SK-N-SH (cell line): ENCODE data around the gene COIL.

Source experiments
- CHD2 ChIP-seq: fragments of 150-350 bp; IDR thresholded peaks from 2 replicates; pipeline ENCODE4 v1.6.1; 2018; ENCODE audit warnings: low read length; ENCODE audit not compliant: partially characterized antibody
- CTCF ChIP-seq: fragments of 200-600 bp; sonication (generic); IDR thresholded peaks from 2 replicates; pipeline ENCODE4 v1.6.1; 2017; ENCODE audit warnings: antibody characterized with exemption, mild to moderate bottlenecking, moderate library complexity
- ELF1 ChIP-seq: IDR thresholded peaks from 2 replicates; pipeline ENCODE4 v1.4.0; 2012
- EZH2phosphoT487 ChIP-seq: fragments of 200-600 bp; sonication (generic); IDR thresholded peaks from 2 replicates; pipeline ENCODE4 v1.6.1; 2017; ENCODE audit warnings: low read depth, mixed run types, mild to moderate bottlenecking, antibody characterized with exemption, moderate library complexity, borderline replicate concordance
- NFIC ChIP-seq: IDR thresholded peaks from 2 replicates; pipeline ENCODE4 v1.4.0; 2012; ENCODE audit warnings: borderline replicate concordance
- PBX3 ChIP-seq: IDR thresholded peaks from 2 replicates; pipeline ENCODE4; 2012
- USF2 ChIP-seq: fragments of 150-350 bp; IDR thresholded peaks from 2 replicates; pipeline ENCODE4 v1.6.1; 2017; ENCODE audit warnings: antibody characterized with exemption, low read length, low read depth, borderline replicate concordance

- no peak for TF ChIP-seq CTCF
- TF ChIP-seq ELF1: no peak
- peak; percentile 66 for TF ChIP-seq USF2
- TF ChIP-seq PBX3: no peak
- TF ChIP-seq NFIC: no peak
- TF ChIP-seq EZH2phosphoT487: no peak
- peak; percentile 35 for TF ChIP-seq CHD2
These were observed 17.0 kb upstream of the COIL start, which contains the start of gene SCPEP1 for GRCh38 chr17:56977673-56978395.
